SU-DHL-6 (cell line): ENCODE results near the gene RECQL5.

Source experiments
- H2AFZ ChIP-seq: fragments of 200-600 bp; sonication (generic); 2 replicates; pipeline ENCODE4 v1.6.1; 2014; ENCODE audit warnings: low read depth, mild to moderate bottlenecking, moderate library complexity, mixed read lengths, antibody characterized with exemption, low read length; ENCODE audit not compliant: severe bottlenecking
- H3F3A ChIP-seq: fragments of 200-600 bp; shearing (Covaris generic); 2 replicates; pipeline ENCODE4 v1.6.0; 2016; ENCODE audit warnings: antibody characterized with exemption, mild to moderate bottlenecking; ENCODE audit not compliant: insufficient read depth
- H3K27ac ChIP-seq: fragments of 200-600 bp; sonication (generic); 2 replicates; pipeline ENCODE4 v1.5.1; 2016; ENCODE audit warnings: low read depth, mild to moderate bottlenecking, low read length, moderate library complexity, mixed read lengths
- H3K27me3 ChIP-seq: fragments of 200-600 bp; sonication (generic), shearing (Covaris generic); 2 replicates; pipeline ENCODE4 v1.6.0; 2014; ENCODE audit warnings: mild to moderate bottlenecking, low read length
- H3K36me3 ChIP-seq: fragments of 200-600 bp; sonication (generic); 2 replicates; pipeline ENCODE4 v1.6.1; 2014; ENCODE audit warnings: mild to moderate bottlenecking, low read length, mixed read lengths
- H3K4me2 ChIP-seq: fragments of 300-600, 200-600 bp; shearing (Covaris generic), sonication (generic); 2 replicates; pipeline ENCODE4 v1.6.0; 2014; ENCODE audit warnings: low read length, low read depth, mild to moderate bottlenecking; ENCODE audit not compliant: poor library complexity, severe bottlenecking
- H3K4me3 ChIP-seq: fragments of 200-600 bp; sonication (generic); 2 replicates; pipeline ENCODE4 v1.5.1; 2014; ENCODE audit warnings: antibody characterized with exemption, low read length, mild to moderate bottlenecking, mixed read lengths; ENCODE audit not compliant: insufficient read depth, poor library complexity, severe bottlenecking
- H3K79me2 ChIP-seq: fragments of 200-600 bp; sonication (generic); 2 replicates; pipeline ENCODE4 v1.6.1; 2014; ENCODE audit warnings: mild to moderate bottlenecking, low read length, moderate library complexity; ENCODE audit not compliant: insufficient read depth
- H3K9ac ChIP-seq: fragments of 200-600 bp; sonication (generic); 2 replicates; pipeline ENCODE4 v1.7.0; 2014; ENCODE audit warnings: mild to moderate bottlenecking, low read length
- H3K9me2 ChIP-seq: fragments of 200-600 bp; sonication (generic); replicated peaks from 2 replicates; pipeline ENCODE4 v1.6.1; 2014; ENCODE audit warnings: low read length; ENCODE audit not compliant: insufficient read depth
- H3K9me3 ChIP-seq: fragments of 200-600 bp; sonication (generic); 2 replicates; pipeline ENCODE4 v1.6.1; 2014; ENCODE audit warnings: low read length, mixed read lengths; ENCODE audit not compliant: insufficient read depth
- H4K20me1 ChIP-seq: fragments of 200-600 bp; sonication (generic); 2 replicates; pipeline ENCODE4 v1.6.1; 2014; ENCODE audit warnings: low read depth, mild to moderate bottlenecking, antibody characterized with exemption, low read length, moderate library complexity, mixed read lengths
- EZH2phosphoT487 ChIP-seq: fragments of 200-600 bp; sonication (generic), shearing (Covaris generic); conservative IDR thresholded peaks from 2 replicates; pipeline ENCODE4 v1.6.1; 2018; ENCODE audit warnings: mild to moderate bottlenecking, antibody characterized with exemption, low read length, moderate library complexity, mixed read lengths
- TF ChIP-seq, protein P1 (sequence below): fragments of 200-600 bp; sonication (generic); IDR thresholded peaks from one replicate; pipeline ENCODE4 v1.5.1; 2017; ENCODE audit warnings: antibody characterized with exemption, mild to moderate bottlenecking, low read length, moderate library complexity; ENCODE audit not compliant: insufficient read depth, poor library complexity, severe bottlenecking

RECQL5 gene

DNA sequence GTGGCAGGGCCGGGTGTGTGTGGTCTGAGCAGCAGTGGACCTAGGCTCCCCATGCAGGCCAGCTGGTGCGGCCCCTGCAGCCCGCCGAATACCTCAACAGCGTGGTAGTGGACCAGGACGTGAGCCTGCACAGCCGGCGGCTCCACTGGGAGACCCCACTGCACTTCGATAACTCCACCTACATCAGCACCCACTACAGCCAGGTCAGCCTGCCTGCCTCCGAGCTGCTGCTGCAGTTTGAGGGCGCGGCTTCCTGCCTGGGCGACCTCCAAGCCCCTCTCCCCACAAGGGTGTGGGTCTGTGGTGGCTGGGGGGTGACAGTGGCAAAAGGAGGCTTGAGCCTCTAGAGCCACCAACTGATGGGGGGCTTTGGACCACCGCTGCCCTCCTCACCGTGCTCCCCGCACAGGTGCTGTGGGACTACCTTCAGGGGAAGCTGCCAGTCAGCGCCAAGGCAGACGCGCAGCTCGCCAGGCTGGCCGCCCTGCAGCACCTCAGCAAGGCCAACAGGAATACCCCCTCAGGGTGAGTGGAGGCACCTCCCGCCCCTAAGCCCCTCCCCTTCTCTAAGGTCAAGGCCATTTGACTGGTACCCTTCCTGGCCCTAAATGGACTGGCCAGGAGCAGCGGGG lies 42.1 kb downstream of the RECQL5 start:
- H3K9ac ChIP-seq = no peak overlapping the region
- H3K36me3 ChIP-seq = no peaks in the 10 kb centered on the region

DNA sequence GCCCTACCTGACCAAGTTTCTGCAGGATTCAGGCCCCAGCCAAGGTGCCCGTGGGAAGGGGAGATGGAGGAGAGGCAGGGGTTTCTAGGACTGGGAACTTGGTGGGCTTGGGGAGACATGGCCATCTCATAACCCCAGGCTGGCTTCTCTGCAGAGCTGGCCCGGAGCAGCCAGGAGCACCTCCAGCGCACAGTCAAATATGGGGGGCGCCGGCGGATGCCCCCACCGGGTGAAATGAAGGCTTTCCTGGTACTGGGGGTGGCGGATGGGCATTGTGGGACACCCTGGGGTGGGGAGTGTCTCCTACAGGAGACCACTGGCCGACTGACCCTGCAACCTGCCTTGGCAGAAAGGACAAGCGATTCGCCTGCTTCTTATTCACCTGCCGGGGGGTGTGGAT lies 42.9 kb downstream of the RECQL5 start:
- Histone ChIP-seq H4K20me1 (no peaks in the 10 kb centered on the region), H3K79me2 (no peaks in the 10 kb centered on the region), H3K9me2 (no peaks in the 10 kb centered on the region), H3K9me3 (no peaks in the 10 kb centered on the region), H3K27ac (no peak overlapping the region), H2AFZ (no peak overlapping the region), H3K4me3 (no peak overlapping the region), H3K36me3 (no peaks in the 10 kb centered on the region), H3K27me3 (no peaks in the 10 kb centered on the region), H3K9ac (no peak overlapping the region), H3F3A (no peaks in the 10 kb centered on the region), H3K4me2 (no peak overlapping the region)
- TF ChIP-seq EZH2phosphoT487 = no peak
- TF ChIP-seq, protein P1, sequence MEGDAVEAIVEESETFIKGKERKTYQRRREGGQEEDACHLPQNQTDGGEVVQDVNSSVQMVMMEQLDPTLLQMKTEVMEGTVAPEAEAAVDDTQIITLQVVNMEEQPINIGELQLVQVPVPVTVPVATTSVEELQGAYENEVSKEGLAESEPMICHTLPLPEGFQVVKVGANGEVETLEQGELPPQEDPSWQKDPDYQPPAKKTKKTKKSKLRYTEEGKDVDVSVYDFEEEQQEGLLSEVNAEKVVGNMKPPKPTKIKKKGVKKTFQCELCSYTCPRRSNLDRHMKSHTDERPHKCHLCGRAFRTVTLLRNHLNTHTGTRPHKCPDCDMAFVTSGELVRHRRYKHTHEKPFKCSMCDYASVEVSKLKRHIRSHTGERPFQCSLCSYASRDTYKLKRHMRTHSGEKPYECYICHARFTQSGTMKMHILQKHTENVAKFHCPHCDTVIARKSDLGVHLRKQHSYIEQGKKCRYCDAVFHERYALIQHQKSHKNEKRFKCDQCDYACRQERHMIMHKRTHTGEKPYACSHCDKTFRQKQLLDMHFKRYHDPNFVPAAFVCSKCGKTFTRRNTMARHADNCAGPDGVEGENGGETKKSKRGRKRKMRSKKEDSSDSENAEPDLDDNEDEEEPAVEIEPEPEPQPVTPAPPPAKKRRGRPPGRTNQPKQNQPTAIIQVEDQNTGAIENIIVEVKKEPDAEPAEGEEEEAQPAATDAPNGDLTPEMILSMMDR = no peak

More for the DNA sequence above, 42.1 kb downstream of the RECQL5 start:
- H3K4me2 ChIP-seq = no peak overlapping the region
- no peaks in the 10 kb centered on the region for H3K9me3 ChIP-seq
- H3K4me3 ChIP-seq = no peak overlapping the region
- no peak overlapping the region for H2AFZ ChIP-seq
- no peaks in the 10 kb centered on the region for H3F3A ChIP-seq
- H3K79me2 ChIP-seq = no peaks in the 10 kb centered on the region
- TF ChIP-seq EZH2phosphoT487 = no peak
- TF ChIP-seq, protein P1 = no peak
- H3K27ac ChIP-seq = no peak overlapping the region
- H4K20me1 ChIP-seq = no peaks in the 10 kb centered on the region
- no peaks in the 10 kb centered on the region for H3K9me2 ChIP-seq
- no peaks in the 10 kb centered on the region for H3K27me3 ChIP-seq

DNA sequence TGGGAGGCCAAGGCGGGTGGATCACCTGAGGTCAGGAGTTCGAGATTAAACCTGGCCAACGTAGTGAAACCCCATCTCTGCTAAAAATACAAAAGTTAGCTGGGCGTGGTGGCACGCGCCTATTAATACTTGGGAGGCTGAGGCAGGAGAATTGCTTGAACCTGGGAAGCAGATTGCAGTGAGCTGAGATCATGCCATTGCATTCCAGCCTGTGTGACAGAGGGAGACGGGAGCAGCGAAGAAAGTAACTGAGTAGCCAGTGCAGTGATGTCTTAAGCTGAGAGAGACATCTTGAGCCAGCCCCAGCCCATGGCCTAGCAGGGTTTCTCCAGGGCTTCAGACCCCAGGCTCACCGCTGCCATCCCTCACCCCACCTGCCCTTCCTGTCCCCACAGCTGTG lies 43.6 kb downstream of the RECQL5 start:
- Histone ChIP-seq H3F3A (no peaks in the 10 kb centered on the region), H3K36me3 (no peaks in the 10 kb centered on the region), H2AFZ (no peak overlapping the region), H3K9ac (no peak overlapping the region), H3K9me2 (no peaks in the 10 kb centered on the region), H3K9me3 (no peaks in the 10 kb centered on the region), H3K27me3 (no peaks in the 10 kb centered on the region), H4K20me1 (no peaks in the 10 kb centered on the region), H3K4me2 (no peak overlapping the region), H3K4me3 (no peak overlapping the region), H3K27ac (no peak overlapping the region), H3K79me2 (no peaks in the 10 kb centered on the region)
- TF ChIP-seq, protein P1 = no peak
- no peak for TF ChIP-seq EZH2phosphoT487
